ENCODE data around the gene SQSTM1.

DNA sequence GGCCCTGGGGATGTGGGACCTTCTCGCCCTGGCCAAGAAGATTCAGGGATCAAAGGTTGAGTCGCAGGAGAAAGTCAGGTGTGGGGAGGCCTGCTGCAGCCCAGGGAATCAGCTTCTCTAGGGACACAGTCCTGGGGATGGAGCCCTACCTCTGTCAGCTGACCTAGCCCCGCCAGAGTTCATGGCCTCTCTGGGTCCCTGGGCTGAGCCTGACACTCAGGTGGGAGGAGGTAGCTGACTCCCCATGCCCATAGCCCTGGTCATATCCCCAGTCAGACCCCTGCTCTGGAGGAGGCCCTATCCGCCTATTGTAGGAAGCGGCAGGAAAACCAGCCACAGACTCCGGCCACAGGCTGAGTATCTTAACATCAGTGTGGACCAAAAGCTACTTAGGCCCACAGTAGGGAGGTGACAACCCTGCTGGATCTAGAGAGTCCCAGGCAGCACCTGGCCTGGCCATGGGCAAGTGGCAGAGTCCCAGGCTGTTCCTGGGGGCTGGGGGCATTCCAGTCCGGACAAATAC, 52.9 kb downstream of the SQSTM1 start:
- TF ChIP-seq, protein P1, sequence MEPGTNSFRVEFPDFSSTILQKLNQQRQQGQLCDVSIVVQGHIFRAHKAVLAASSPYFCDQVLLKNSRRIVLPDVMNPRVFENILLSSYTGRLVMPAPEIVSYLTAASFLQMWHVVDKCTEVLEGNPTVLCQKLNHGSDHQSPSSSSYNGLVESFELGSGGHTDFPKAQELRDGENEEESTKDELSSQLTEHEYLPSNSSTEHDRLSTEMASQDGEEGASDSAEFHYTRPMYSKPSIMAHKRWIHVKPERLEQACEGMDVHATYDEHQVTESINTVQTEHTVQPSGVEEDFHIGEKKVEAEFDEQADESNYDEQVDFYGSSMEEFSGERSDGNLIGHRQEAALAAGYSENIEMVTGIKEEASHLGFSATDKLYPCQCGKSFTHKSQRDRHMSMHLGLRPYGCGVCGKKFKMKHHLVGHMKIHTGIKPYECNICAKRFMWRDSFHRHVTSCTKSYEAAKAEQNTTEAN (CRISPR knock-in tag; IDR thresholded peaks at IDR 0.05): no peak
- TF ChIP-seq ELF4 (CRISPR knock-in tag; IDR thresholded peaks at IDR 0.05; ENCODE audit: low read depth): no peak
- TF ChIP-seq FOXK1 (CRISPR knock-in tag; IDR thresholded peaks at IDR 0.05): no peak
- TF ChIP-seq, protein P2, sequence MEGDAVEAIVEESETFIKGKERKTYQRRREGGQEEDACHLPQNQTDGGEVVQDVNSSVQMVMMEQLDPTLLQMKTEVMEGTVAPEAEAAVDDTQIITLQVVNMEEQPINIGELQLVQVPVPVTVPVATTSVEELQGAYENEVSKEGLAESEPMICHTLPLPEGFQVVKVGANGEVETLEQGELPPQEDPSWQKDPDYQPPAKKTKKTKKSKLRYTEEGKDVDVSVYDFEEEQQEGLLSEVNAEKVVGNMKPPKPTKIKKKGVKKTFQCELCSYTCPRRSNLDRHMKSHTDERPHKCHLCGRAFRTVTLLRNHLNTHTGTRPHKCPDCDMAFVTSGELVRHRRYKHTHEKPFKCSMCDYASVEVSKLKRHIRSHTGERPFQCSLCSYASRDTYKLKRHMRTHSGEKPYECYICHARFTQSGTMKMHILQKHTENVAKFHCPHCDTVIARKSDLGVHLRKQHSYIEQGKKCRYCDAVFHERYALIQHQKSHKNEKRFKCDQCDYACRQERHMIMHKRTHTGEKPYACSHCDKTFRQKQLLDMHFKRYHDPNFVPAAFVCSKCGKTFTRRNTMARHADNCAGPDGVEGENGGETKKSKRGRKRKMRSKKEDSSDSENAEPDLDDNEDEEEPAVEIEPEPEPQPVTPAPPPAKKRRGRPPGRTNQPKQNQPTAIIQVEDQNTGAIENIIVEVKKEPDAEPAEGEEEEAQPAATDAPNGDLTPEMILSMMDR (IDR thresholded peaks at IDR 0.05): no peak
- TF ChIP-seq CREB1 (CRISPR knock-in tag; IDR thresholded peaks at IDR 0.05): no peak
- TF ChIP-seq, protein P3, sequence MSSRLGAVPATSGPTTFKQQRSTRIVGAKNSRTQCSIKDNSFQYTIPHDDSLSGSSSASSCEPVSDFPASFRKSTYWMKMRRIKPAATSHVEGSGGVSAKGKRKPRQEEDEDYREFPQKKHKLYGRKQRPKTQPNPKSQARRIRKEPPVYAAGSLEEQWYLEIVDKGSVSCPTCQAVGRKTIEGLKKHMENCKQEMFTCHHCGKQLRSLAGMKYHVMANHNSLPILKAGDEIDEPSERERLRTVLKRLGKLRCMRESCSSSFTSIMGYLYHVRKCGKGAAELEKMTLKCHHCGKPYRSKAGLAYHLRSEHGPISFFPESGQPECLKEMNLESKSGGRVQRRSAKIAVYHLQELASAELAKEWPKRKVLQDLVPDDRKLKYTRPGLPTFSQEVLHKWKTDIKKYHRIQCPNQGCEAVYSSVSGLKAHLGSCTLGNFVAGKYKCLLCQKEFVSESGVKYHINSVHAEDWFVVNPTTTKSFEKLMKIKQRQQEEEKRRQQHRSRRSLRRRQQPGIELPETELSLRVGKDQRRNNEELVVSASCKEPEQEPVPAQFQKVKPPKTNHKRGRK (CRISPR knock-in tag; IDR thresholded peaks at IDR 0.05; ENCODE audit: borderline replicate concordance): no peak
- no peak for TF ChIP-seq NFATC4 (CRISPR knock-in tag; IDR thresholded peaks at IDR 0.05)
- TF ChIP-seq MXD4 (CRISPR knock-in tag; IDR thresholded peaks at IDR 0.05; ENCODE audit: borderline replicate concordance): no peak
- TF ChIP-seq OVOL2 (CRISPR knock-in tag; IDR thresholded peaks at IDR 0.05; ENCODE audit: borderline replicate concordance): no peak

Measured in WTC11 (cell line).